Uterus (tissue), 2 donors: ENCODE results near the gene RBM42.

Experiments
- CTCF ChIP-seq, 4 experiments: fragments of 200-600 bp in 2 of 4; fragments of 450-650 bp in 2 of 4; sonication (generic) in 2 of 4; IDR thresholded peaks; one replicate each; pipeline ENCODE4 v1.5.1; 2016 to 2019; ENCODE audit warnings: antibody characterized with exemption in 4 of 4, mild to moderate bottlenecking in 2 of 4, moderate library complexity in 1 of 4
- POLR2A ChIP-seq, 2 donors: fragments of 450-650 bp; IDR thresholded peaks; one replicate each; pipeline ENCODE4 v1.6.1; 2016; ENCODE audit warnings: antibody characterized with exemption in 2 of 2, mild to moderate bottlenecking in 1 of 2, moderate library complexity in 1 of 2

- TF ChIP-seq POLR2A (IDR thresholded peaks at IDR 0.05) (no peak), CTCF (IDR thresholded peaks at IDR 0.05) (no peak)
Measured at GRCh38 chr19:35613574-35613973, 15.3 kb upstream of the RBM42 start.
